GM19193 (cell line): ENCODE results near the gene ATXN7L2.

Source experiments
- POLR2A ChIP-seq: IDR thresholded peaks from 4 replicates; pipeline ENCODE4 v1.6.1; 2011; ENCODE audit not compliant: insufficient read depth, insufficient read length; ENCODE audit errors: extremely low read depth

Gene ATXN7L2

GRCh38 chr1:109483672-109484518, at the start of gene ATXN7L2:
Gene ATXN7L2, plus strand, starts transcription at chr1:109483905. Its CDS starts 49 bp downstream, at chr1:109483954.
- peak; percentile 93 for TF ChIP-seq POLR2A

DNA sequence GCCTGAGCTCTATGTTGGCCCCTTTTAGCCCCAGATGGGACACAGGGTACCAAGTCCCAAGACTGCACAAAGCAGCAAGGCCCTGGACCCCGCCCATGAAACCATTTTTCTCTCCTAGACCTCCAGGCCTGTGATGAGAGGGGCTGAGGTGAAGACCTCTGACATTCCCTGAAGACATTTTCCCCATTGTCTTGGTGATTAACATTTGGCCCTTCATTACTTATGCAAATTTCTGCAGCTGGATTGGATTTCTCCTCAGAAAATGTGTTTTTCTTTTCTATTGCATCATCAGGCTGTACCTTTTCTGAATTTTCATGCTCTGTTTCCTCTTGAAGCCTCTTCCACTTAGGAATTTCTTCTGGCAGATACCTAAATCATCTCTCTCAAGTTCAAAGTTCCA, 49.2 kb upstream of the ATXN7L2 start:
- no peak for TF ChIP-seq POLR2A

DNA sequence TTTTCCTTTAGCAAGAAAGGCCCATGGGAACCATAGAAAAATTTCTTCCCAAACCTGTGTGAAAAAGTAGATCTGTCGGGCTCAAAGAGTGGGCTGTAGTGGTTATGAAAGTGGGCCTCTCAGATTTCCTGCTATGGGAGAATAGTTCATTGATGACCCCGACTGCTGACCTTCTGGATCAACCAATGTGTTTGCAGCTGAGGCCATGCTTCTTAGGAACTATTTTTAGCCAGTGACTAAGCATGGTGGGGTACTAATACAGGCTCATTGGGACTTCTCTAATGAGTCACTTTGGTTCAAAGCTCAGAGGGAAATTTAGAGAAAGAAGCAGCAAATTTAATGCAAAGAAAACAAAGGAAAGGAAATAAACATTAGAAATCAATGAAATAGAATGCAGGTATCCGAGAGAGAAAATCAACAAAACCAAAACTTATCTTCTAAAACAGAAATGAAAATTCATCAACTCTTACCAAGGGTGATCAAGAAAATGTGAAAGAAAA, 44.9 kb upstream of the ATXN7L2 start:
- no peak for TF ChIP-seq POLR2A

GRCh38 chr1:109441069-109441468, 42.6 kb upstream of the ATXN7L2 start:
- no peak for TF ChIP-seq POLR2A

DNA sequence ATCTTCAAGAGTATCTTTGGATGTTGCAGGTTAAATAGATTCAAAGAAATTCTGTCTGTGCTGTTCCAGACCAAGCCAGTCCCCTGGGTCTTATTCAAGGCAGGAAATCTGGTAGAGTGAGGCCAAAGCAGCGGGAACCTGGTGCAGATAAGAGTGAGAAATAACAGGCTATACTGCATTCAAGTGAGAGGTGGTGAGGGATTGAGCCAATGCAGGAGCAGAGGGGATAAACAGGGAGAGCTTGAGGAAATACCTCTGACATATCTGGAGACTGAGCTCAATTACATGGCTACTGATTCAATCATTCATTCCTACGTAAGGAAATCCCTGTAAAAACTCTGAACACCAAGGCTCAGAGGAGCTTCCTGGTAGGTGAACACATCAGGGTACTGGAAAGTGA, 40.2 kb upstream of the ATXN7L2 start:
- no peak for TF ChIP-seq POLR2A

DNA sequence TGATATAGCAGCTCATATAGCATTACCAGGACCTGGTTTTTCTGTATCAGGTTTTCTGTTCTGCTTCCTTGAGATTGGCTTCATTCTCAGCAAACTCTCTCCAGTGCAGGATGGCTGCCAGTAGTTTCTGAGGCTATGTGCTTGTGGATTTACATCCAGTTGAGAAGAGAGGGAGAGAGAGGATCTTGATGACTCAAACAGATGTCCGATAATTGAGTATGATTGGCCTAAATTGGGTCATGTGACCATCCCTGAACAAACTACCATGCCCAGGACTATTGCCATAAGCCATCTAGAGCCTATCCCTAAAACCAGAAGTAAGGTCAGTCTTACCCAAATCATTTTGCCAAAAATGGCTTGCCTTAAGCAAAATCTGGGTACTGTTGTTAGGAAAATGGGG, 39.4 kb upstream of the ATXN7L2 start:
- no peak for TF ChIP-seq POLR2A

- TF ChIP-seq POLR2A, result no peak
Observed at GRCh38 chr1:109447524-109447923, 36.2 kb upstream of the ATXN7L2 start.

DNA sequence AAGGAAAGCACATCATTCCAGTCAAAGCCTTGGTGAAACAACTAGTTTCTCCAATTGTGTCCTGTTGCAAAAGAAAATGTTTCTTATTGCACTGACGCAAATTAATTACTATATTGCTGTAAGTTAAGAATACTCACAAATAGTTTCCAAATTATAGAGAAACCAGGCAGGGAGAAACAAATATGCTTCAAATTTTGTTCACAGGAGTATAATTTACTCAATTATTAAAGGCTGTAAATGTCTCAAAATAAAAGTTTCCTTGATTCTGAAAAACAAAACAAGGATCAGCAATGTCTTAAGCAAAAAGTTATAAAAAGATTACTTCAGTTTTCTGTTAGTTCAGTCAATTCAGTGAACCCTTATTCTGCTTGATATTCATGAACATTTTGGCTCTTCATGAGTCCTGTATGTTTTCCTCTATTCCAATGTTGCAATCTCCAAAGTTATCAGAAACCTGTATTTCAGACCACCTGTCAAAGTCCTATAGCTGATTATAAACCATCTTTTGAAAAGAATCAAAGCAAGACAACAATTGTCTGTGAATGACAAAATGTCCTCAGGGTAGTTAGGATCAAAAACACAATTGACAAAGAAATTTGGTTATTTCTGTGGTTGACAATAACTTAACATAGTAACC, 29.1 kb upstream of the ATXN7L2 start:
- TF ChIP-seq POLR2A, result no peak

DNA sequence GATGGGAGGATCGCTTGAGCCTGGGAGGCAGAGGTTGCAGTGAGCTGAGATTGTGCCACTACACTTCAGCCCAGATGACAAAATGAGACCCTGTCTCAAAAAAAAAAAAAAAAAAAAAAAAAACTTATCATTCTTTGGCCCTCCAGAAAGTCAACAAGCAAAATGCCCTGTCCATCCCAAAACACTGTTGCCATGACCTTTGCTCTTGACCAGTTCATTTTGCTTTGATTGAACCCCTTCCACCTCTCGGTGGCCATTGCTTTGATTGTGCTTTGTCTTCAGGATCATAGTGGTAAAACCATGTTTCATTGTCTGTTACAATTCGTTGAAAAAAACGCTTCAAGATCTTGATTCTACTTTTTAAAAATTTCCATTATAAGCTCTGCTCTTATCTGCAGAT, 25.9 kb upstream of the ATXN7L2 start:
- TF ChIP-seq POLR2A, result no peak

DNA sequence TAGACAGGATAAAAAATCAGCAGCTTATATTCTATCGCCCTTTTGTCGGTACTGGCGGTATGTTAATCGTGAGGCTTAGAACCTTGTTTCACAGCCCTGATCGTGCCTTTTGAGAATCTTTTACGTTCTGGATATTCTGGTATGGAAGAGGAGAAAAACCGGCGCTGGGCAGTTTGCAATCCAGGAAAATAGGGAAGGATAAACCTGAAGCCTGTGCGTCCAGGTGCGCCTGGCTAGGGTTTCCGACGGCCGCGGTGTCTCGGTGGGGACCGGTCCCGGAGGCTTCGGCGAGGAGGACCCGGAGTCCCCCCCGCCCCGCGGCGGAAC, 17.6 kb upstream of the ATXN7L2 start:
- no peak for TF ChIP-seq POLR2A

GRCh38 chr1:109466452-109467300, 17.0 kb upstream of the ATXN7L2 start, which contains the start of gene SYPL2:
Gene SYPL2, plus strand, starts transcription at chr1:109466546. Its CDS starts 298 bp downstream, at chr1:109466844.
- no peak for TF ChIP-seq POLR2A

- TF ChIP-seq POLR2A, result no peak
Observed at GRCh38 chr1:109467301-109467777, 16.4 kb upstream of the ATXN7L2 start.

DNA sequence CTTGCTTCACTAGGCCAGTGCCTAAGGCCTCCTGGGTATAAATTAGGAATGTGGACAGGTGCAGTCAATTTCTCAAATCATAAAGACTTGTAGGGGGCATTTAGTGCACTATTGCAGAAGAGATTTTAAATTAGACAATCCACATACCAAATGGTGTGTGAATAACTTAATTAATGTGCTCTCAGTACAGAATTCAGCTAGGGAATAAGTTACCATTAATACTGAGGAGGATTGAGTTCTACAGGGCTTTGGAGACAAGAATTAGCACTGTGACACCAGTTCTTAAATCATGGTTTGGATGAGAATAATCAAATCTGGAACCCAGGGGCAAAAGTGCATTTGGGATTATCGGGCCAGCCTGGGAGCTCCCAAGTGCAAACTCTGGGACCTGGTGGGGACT, 15.6 kb upstream of the ATXN7L2 start:
- TF ChIP-seq POLR2A, result no peak

- no peak for TF ChIP-seq POLR2A
Observed at GRCh38 chr1:109468903-109469302, 14.8 kb upstream of the ATXN7L2 start.

DNA sequence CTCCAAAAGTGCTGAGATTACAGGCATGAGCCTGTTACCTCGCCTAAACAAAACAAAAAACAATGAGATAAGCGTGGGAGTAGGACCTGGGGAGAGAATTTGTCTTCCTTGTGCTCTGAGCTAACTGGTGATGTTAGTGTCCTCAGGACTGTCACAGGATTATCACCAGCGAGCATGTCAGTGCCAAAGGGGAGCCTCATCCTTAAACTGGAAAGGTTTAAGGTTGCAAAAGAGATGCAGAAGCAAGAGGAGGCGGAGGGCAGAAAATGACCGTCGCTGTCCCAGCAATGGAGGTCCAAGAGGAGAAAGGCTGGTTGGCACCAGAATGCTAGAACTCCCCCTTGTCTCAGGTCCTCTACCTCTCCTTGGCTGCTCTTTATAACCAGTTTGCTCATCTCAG, 13.5 kb upstream of the ATXN7L2 start:
- no peak for TF ChIP-seq POLR2A
